Naive thymus-derived CD8-positive, alpha-beta T cell (primary cell): ENCODE data around the gene SLC35B3. TPM values are rescaled to one million over a fixed set of nuclear protein-coding genes. Genes with fewer than 3 reads are reported as not detected.

Experiments used
- ATAC-seq, 2 donors: fragments of 150-1000 bp; cut with Tn5 transposase in 1 of 2; sonication (Bioruptor Pico), chemical (Tn5 transposase) in 1 of 2; 1 replicate in 1 of 2; 2 replicates in 1 of 2; pipeline ENCODE4 v1.10.0; 2021; ENCODE audit warnings: mild to moderate bottlenecking in 2 of 2, moderate library complexity in 2 of 2
- POLR2A ChIA-PET: fragments of 350-600 bp; sonication (Branson Sonifier 250); formaldehyde crosslinking; loops from one replicate; lab custom pipeline; 2021; ENCODE audit warnings: antibody characterized with exemption; lab: Charles Lee
- DNase-seq, 10 donors: peaks; one replicate each; pipeline versions ENCODE4 v3.0.0 to v3.0.0-alpha.2; 2020 to 2022
- H3K27ac Mint-ChIP-seq, 10 donors: one replicate each; pipeline ENCODE4 v1.8.0; 2020 to 2022; ENCODE audit warnings: mild to moderate bottlenecking in 10 of 10, mixed read lengths in 10 of 10, moderate library complexity in 4 of 10, inconsistent platforms in 1 of 10
- H3K27me3 Mint-ChIP-seq, 5 donors: one replicate each; pipeline ENCODE4 v1.8.0; 2021 to 2022; ENCODE audit warnings: mixed read lengths in 5 of 5
- H3K36me3 Mint-ChIP-seq, 3 donors: one replicate each; pipeline ENCODE4 v1.8.0; 2020 to 2022; ENCODE audit warnings: mixed read lengths in 3 of 3, mild to moderate bottlenecking in 2 of 3, inconsistent platforms in 1 of 3
- H3K4me1 Mint-ChIP-seq, 4 donors: one replicate each; pipeline ENCODE4 v1.8.0; 2021 to 2022; ENCODE audit warnings: mixed read lengths in 4 of 4
- H3K4me3 Mint-ChIP-seq, 10 donors: one replicate each; pipeline ENCODE4 v1.8.0; 2020 to 2022; ENCODE audit warnings: mild to moderate bottlenecking in 10 of 10, mixed read lengths in 10 of 10, moderate library complexity in 6 of 10, inconsistent platforms in 1 of 10
- H3K9me3 Mint-ChIP-seq, 9 donors: one replicate each; pipeline ENCODE4 v1.8.0; 2020 to 2022; ENCODE audit warnings: mixed read lengths in 9 of 9, mild to moderate bottlenecking in 3 of 9, inconsistent platforms in 1 of 9, moderate library complexity in 1 of 9
- polyA plus RNA-seq, 3 donors: library from polyadenylated mRNA; unstranded; fragments of 300-500 nt; fragmentation: Illumina TruSeq; gene quantifications; one replicate each; pipeline ENCODE4 v1.2.3, GENCODE V29; 2021
- total RNA-seq, 8 experiments: library from RNA in 2 of 8; stranded (reverse) in 2 of 8; gene quantifications; one replicate each; pipeline ENCODE4 v1.2.3 and lab custom pipeline; 2021 to 2026

Gene SLC35B3
- total and polyA plus RNA-seq, 5 experiments from 2014 or later = 10.2 to 18.3 (median 15.9) TPM

- H3K27me3 Mint-ChIP-seq = no peaks in the 10 kb centered on the region
- DNase-seq = no peak
- no peaks in the 10 kb centered on the region for H3K4me1 Mint-ChIP-seq
- no peak overlapping the region for H3K4me3 Mint-ChIP-seq
- peaks cover 5 to 38% (median 12%) of the 10 kb centered on the region in 3 donors for H3K36me3 Mint-ChIP-seq
- peaks cover 0 to 25% (median 3%) of the 10 kb centered on the region in 9 donors for H3K9me3 Mint-ChIP-seq
- POLR2A ChIA-PET = no interaction called here
- no peak for ATAC-seq
- H3K27ac Mint-ChIP-seq = no peak overlapping the region
These were observed 32.8 kb downstream of the SLC35B3 start for GRCh38 chr6:8402546-8402945.

GRCh38 chr6:8400663-8401062, 34.7 kb downstream of the SLC35B3 start:
- no peaks in the 10 kb centered on the region for H3K4me1 Mint-ChIP-seq
- H3K27me3 Mint-ChIP-seq = no peaks in the 10 kb centered on the region
- POLR2A ChIA-PET = no interaction called here

GRCh38 chr6:8392569-8392968, 42.8 kb downstream of the SLC35B3 start:
- H3K27me3 Mint-ChIP-seq = no peaks in the 10 kb centered on the region
- POLR2A ChIA-PET = interaction anchor here (1.2 kb wide), 1 partner anchor 43 kb away, joined by 4 read pairs; the partner anchor contains the start of gene SLC35B3
- peaks cover 0 to 4% (median 0%) of the 10 kb centered on the region in 3 donors for H3K36me3 Mint-ChIP-seq
- peaks cover 20 to 25% (median 23%) of the 10 kb centered on the region in 4 donors for H3K4me1 Mint-ChIP-seq
- peaks cover 0 to 3% (median 0%) of the 10 kb centered on the region in 9 donors for H3K9me3 Mint-ChIP-seq
- peak overlapping the region; percentile 38 to 91 (median 74) for H3K27ac Mint-ChIP-seq
- ATAC-seq (peak; percentile 72 to 77), DNase-seq (peak in 3 of 10 donors; percentile 18 to 49 (median 44))
- peak overlapping the region; percentile 21 to 85 (median 76) for H3K4me3 Mint-ChIP-seq

More at GRCh38 chr6:8400663-8401062, 34.7 kb downstream of the SLC35B3 start:
- no peak for ATAC-seq
- Mint-ChIP-seq H3K4me3 (no peak overlapping the region), H3K27ac (peak overlapping the region in 1 of 10 donors; percentile 14), H3K36me3 (peaks cover 3 to 22% (median 5%) of the 10 kb centered on the region in 3 donors), H3K9me3 (peaks cover 0 to 10% (median under 1%) of the 10 kb centered on the region in 9 donors)
- DNase-seq = no peak

GRCh38 chr6:8391934-8392333, 43.4 kb downstream of the SLC35B3 start:
- H3K27me3 Mint-ChIP-seq = no peaks in the 10 kb centered on the region
- H3K4me1 Mint-ChIP-seq = peaks cover 20 to 25% (median 23%) of the 10 kb centered on the region in 4 donors
- H3K36me3 Mint-ChIP-seq = peaks cover 0 to 4% (median 0%) of the 10 kb centered on the region in 3 donors
- ATAC-seq (no peak), DNase-seq (no peak)
- H3K27ac Mint-ChIP-seq = peak overlapping the region in 9 of 10 donors; percentile 38 to 91 (median 78)
- POLR2A ChIA-PET = no interaction called here
- H3K9me3 Mint-ChIP-seq = peaks cover 0 to 3% (median 0%) of the 10 kb centered on the region in 9 donors
- H3K4me3 Mint-ChIP-seq = peak overlapping the region in 8 of 10 donors; percentile 3 to 85 (median 76)

GRCh38 chr6:8389036-8389818, 46.1 kb downstream of the SLC35B3 start:
- ATAC-seq = no peak

GRCh38 chr6:8387942-8388437, 47.4 kb downstream of the SLC35B3 start:
- ATAC-seq (no peak), DNase-seq (no peak)
- Mint-ChIP-seq H3K27ac (no peak overlapping the region), H3K4me1 (peaks cover 12 to 19% (median 14%) of the 10 kb centered on the region in 4 donors), H3K27me3 (no peaks in the 10 kb centered on the region), H3K9me3 (peaks cover 0 to 6% (median 0%) of the 10 kb centered on the region in 9 donors), H3K4me3 (no peak overlapping the region), H3K36me3 (peaks cover 0 to 2% (median 0%) of the 10 kb centered on the region in 3 donors)
- POLR2A ChIA-PET = no interaction called here

More at GRCh38 chr6:8389036-8389818, 46.1 kb downstream of the SLC35B3 start:
- H3K27ac Mint-ChIP-seq = peak overlapping the region in 1 of 10 donors; percentile 18
- H3K36me3 Mint-ChIP-seq = peaks cover 0 to 2% (median 0%) of the 10 kb centered on the region in 3 donors
- peaks cover 20 to 23% (median 22%) of the 10 kb centered on the region in 4 donors for H3K4me1 Mint-ChIP-seq
- no peaks in the 10 kb centered on the region for H3K27me3 Mint-ChIP-seq
- POLR2A ChIA-PET = no interaction called here
- H3K9me3 Mint-ChIP-seq = peaks cover 0 to 6% (median 0%) of the 10 kb centered on the region in 9 donors
- no peak overlapping the region for H3K4me3 Mint-ChIP-seq
- DNase-seq = no peak

GRCh38 chr6:8383584-8383983, 51.8 kb downstream of the SLC35B3 start:
- POLR2A ChIA-PET = interaction anchor here (0.5 kb wide), 1 partner anchor 44 kb away, joined by 3 read pairs; no protein-coding TSS in a partner anchor
- no peaks in the 10 kb centered on the region for H3K36me3 Mint-ChIP-seq
- H3K4me1 Mint-ChIP-seq = peaks cover 0 to 2% (median 0%) of the 10 kb centered on the region in 4 donors
- H3K27ac Mint-ChIP-seq = no peak overlapping the region
- peaks cover 5 to 11% (median 8%) of the 10 kb centered on the region in 5 donors for H3K27me3 Mint-ChIP-seq
- H3K4me3 Mint-ChIP-seq = no peak overlapping the region
- ATAC-seq (no peak), DNase-seq (no peak)
- H3K9me3 Mint-ChIP-seq = peaks cover 0 to 6% (median 0%) of the 10 kb centered on the region in 9 donors

- Mint-ChIP-seq H3K4me1 (no peaks in the 10 kb centered on the region), H3K36me3 (no peaks in the 10 kb centered on the region), H3K4me3 (no peak overlapping the region), H3K27me3 (peaks cover 5 to 12% (median 11%) of the 10 kb centered on the region in 5 donors), H3K9me3 (peaks cover 0 to 4% (median 0%) of the 10 kb centered on the region in 9 donors), H3K27ac (no peak overlapping the region)
- ATAC-seq (no peak), DNase-seq (no peak)
- POLR2A ChIA-PET = no interaction called here
These were observed 52.9 kb downstream of the SLC35B3 start for GRCh38 chr6:8382434-8382833.

- peaks cover 0 to 8% (median 5%) of the 10 kb centered on the region in 4 donors for H3K4me1 Mint-ChIP-seq
- H3K27ac Mint-ChIP-seq = no peak overlapping the region
- H3K27me3 Mint-ChIP-seq = peaks cover 5 to 15% (median 12%) of the 10 kb centered on the region in 5 donors
- H3K36me3 Mint-ChIP-seq = no peaks in the 10 kb centered on the region
- POLR2A ChIA-PET = interaction anchor here (1.4 kb wide), 1 partner anchor 10 kb away, joined by 3 read pairs; no protein-coding TSS in a partner anchor
- DNase-seq (no peak), ATAC-seq (no peak)
- H3K4me3 Mint-ChIP-seq = no peak overlapping the region
- no peaks in the 10 kb centered on the region for H3K9me3 Mint-ChIP-seq
These were observed 59.4 kb downstream of the SLC35B3 start for GRCh38 chr6:8375916-8376315.
